Sigmoid colon (tissue), 3 donors: ENCODE data around the gene SMAD6.

ENCODE experiments used
- CTCF ChIP-seq, 4 experiments: fragments of 450-650 bp in 3 of 4; fragments of 200-600 bp in 1 of 4; IDR thresholded peaks; one replicate each; pipeline ENCODE4 v1.5.1; 2016 to 2019; ENCODE audit warnings: antibody characterized with exemption in 4 of 4, mild to moderate bottlenecking in 3 of 4, moderate library complexity in 2 of 4
- POLR2A ChIP-seq, 2 donors: fragments of 450-650 bp; IDR thresholded peaks; one replicate each; pipeline ENCODE4 v1.6.1; 2016; ENCODE audit warnings: antibody characterized with exemption in 2 of 2, mild to moderate bottlenecking in 2 of 2, moderate library complexity in 2 of 2

GRCh38 chr15:66743703-66744536 lies 41.9 kb downstream of the SMAD6 start:
- TF ChIP-seq POLR2A (IDR thresholded peaks at IDR 0.05) (no peak), CTCF (IDR thresholded peaks at IDR 0.05) (no peak)
